ENCODE measurements around the gene KRTCAP2. TPM values are rescaled to one million over a fixed set of nuclear protein-coding genes. Genes with fewer than 3 reads are reported as not detected.
"Not testable (repeated sequence)": the region's sequence is repeated elsewhere in the genome, so short reads cannot be mapped to it uniquely, and the experiment has no call there.

KRTCAP2 gene
- total RNA-seq: 126 and 157 TPM in 2 replicates

DNA sequence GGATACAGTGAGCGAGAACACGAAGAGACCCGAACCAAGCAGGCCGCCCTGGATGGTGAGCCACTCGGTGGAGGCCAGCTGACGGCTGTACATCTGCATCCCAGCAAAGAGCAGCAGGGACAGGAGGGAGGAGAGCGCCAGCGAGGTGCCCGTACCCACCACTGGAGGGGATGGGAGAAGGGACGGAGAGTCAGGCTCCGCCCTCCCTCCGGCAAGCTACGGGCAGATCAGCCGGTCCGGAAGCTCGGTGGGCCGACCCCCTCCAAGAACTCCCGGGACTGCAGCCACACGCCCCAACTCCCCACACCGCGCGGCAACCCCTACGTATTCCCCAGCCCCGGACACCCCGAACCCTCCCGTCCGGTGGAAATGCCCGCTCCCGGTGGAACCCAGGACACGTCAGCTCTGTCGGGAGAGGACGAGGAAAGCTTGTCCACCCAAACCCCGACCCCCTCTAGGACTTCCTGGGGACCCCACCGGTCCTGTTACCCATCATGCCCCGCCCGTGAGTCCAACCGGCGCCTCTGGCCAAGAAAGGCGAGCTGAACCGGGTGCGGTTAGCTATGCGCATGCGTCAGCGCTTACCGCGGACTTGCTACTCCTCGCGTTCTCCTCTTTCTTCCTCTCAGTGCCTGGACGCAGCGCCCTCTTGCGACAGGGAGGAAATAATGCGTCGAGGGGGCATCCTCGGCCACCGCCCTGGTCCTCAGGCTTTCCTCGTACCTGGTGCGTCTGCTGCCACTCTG, at the start of gene KRTCAP2:
TSS of gene KRTCAP2 (minus strand) at position 573 of the 746 bp plus-strand sequence. CDS start at position 493, 80 bp downstream.
- peak; percentile 90 to 96 for DNase-seq (ENCODE audit: low read depth in 2 of 2)

DNA sequence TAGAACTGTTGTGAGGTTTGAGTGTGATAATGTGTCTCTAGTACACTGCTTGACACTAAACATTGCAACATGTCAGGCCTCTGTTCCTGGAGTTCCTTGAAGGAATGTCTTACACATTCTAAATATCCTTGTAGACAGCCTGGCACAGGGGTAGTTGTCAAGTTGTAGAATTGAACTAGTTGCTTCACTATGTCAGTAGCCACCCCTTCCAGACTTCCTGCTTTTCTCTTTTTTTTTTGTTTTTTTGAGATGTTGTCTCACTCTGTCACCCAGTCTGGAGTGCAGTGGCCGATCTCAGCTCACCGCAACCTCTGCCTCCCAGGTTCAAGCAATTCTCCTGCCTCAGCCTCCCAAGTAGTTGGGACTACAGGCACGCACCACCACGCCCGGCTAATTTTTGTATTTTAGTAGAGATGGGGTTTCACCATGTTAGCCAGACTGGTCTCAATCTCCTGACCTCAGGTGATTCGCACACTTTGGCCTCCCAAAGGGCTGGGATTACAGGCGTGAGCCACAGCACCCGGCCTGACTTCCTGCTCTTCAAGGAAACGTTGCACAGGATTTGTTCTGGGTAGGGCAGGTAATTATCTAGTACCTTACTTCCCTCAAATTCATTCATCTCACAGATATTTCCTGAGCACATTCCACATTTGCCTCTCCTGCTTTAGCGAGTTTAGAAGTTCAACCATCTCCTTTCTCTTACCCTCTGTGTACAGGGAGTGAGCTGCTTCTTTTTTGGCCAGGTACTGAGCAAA, 47.3 kb upstream of the KRTCAP2 start:
- not testable (repeated sequence) for DNase-seq (ENCODE audit: low read depth in 2 of 2)

- no peak for DNase-seq (ENCODE audit: low read depth in 2 of 2)
These were observed 46.5 kb upstream of the KRTCAP2 start for GRCh38 chr1:155219592-155220031.

DNA sequence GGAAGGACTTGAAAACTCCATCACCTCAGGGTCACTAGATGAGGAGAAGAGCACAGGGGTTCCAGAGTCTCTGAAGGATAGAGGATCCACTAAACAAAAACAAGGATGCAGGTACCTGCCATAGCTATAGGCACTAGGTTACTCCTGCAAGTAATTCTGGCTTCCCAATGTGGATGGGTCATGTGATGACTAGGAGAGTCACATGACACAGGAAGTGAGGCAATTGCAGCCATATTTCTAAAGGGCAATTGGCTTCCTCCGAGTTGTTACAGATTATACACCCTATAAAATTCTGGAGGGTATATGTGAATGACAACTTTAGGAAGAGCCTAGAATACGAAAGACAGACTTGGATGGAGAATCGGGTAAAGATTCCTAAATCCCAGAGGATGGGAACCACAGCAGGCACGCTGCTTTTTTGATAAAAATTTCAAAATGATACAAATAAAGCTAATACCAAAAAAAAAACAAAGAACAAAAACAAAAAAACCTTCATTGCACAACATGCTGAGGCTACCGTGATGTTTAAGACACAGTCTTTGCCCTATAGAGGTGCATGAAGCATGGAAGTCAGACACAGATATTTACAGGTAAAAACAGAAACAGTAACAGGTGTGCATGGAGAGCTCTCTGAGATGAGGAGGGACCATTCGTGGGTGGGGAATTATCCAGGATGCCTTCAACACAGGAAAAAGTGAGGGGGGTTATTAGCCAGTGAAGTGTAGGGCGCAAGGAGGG, 45.9 kb upstream of the KRTCAP2 start:
- peak in 1 of 2 donors; percentile 49 for DNase-seq (ENCODE audit: low read depth in 2 of 2)

DNA sequence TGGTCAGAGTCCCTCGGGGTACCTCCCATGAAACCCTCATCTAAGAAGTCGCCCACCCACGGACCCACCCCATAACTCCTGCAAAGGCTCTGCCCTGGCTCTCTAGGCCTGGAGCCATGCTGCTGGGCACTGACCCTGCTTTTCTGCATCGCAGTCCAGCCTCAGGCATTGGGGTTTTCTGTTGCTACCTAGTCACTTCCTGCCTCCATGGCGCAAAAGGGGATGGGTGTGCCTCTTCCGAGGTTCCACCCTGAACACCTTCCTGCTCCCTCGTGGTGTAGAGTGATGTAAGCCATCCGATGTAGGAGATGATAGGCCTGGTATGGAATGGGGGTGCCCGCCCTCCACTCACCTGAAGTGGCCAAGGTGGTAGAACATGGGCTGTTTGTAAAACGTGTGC, 41.6 kb upstream of the KRTCAP2 start:
- not testable (repeated sequence) for DNase-seq (ENCODE audit: low read depth in 2 of 2)

DNA sequence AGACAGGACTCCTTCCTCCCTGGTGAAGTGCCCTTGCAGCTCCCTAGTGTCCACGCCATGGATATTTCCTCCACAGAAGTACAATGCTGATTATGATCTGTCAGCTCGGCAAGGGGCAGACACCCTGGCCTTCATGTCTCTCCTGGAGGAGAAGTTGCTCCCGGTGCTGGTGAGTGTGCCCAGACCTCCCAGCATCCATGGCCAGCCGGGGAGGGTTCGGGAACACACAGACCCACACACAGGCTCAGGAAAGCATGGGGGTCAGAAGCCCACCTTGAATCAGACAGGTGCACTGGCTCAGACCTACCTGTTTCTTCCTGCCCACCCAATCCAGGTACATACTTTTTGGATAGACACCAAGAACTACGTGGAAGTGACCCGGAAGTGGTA, 38.9 kb upstream of the KRTCAP2 start:
- DNase-seq (ENCODE audit: low read depth in 2 of 2): not testable (repeated sequence)

GRCh38 chr1:155211381-155212050, 38.4 kb upstream of the KRTCAP2 start:
- DNase-seq (ENCODE audit: low read depth in 2 of 2): peak in 1 of 2 donors; percentile 71

GRCh38 chr1:155210314-155211104, 37.4 kb upstream of the KRTCAP2 start:
- no peak for DNase-seq (ENCODE audit: low read depth in 2 of 2)

DNA sequence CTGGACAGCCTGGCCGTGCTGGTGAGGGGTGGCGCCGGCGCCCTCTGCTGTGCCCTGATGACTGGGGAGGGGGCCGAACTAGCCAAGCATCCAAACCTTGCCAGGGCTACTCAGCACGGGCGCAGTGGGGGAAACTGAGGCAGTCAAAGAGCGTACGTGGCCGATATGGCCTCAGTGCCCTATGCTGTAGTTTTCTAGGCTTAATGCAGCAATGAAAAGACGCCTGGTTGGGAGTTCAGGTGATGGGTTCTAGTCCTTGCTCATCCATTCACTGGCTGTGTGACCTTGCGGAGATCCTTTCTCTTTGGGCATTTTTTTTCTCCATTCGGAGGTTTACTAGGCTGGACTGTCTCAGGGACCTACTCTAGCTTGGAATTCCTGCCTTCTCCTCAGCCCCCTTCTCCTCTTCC, 36.2 kb upstream of the KRTCAP2 start:
- no peak for DNase-seq (ENCODE audit: low read depth in 2 of 2)

DNA sequence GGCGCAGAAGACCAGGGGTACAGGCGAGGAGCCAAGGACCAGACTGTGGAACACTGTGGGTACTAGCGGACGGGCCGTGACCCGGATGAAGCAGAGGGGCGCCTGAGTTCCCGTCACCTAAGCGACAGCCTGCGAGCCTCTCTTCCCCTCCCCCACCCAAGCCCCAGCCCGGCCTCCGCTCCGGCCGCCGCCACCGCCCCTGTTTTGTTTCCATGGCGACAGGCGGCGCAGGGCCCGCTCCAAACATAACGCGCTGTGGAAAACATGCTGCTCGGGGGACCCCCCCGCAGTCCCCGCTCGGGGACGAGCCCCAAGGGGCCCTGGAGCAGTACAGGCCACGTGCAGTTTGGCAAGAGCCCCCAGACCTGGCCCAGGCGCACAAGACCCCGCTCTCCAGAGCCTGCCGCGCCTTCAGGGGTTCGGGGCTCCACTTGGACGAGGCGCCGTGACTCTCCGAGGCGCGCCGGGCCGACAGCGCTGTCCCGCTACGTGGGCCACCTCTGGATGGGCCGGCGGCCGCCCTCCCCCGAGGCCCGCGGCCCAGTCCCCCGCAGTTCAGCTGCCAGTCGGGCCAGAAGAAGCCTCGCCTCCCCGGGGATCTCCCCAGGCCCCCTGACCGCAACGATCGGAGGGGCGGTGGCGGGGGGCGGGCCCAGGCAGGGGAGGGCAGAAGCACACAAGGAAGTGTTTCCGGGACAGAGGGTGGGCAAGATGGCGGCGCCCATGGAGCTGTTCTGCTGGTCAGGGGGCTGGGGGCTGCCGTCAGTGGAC, 35.6 kb upstream of the KRTCAP2 start, which contains the start of gene MTX1:
TSS of gene MTX1 (plus strand) at position 155 of the 771 bp plus-strand sequence. CDS start at position 265, 110 bp downstream.
- peak; percentile 80 to 88 for DNase-seq (ENCODE audit: low read depth in 2 of 2)

DNA sequence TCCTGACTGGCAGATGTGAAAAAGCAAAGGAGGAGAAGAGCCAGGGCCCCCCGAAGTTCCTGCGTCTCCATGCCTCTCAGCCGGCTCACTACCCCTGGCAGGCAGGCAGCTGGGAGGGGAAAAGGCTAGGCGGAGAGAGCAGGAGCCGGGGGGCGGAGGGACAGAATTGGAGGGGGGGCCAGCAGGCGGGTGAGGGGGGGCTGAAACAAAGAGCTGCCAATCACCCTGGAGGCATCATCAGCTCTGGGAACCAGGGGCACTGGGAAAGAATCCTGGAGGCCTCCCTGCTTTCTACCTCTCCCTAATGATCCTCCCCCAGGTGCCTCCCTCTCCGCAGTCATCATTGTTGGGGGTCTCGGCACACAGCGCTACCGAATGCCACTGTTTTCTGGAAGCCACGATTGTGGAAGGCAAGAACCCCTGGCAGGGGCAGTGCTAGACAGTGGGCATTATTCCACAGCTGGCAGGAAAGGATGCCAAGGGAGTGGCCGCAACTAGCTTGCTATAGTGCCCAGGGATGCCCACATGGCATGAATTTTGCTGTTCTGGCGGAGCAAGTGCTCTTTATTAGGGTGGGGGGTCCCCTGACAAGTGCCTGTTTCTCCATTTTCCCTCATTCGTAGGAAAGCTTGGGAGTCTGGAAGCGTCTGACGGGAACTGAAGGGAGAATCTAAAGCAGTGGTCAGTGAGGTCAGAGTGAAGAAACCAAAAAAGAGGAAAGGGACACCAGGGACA, 34.9 kb upstream of the KRTCAP2 start, which contains the start of gene THBS3:
TSS of gene THBS3 (minus strand) at position 92 of the 735 bp plus-strand sequence. CDS start at position 71, 21 bp downstream.
- DNase-seq (ENCODE audit: low read depth in 2 of 2): peak in 1 of 2 donors; percentile 50

- DNase-seq (ENCODE audit: low read depth in 2 of 2): peak; percentile 74 to 84
These were observed 34.0 kb upstream of the KRTCAP2 start for GRCh38 chr1:155206891-155207805.

- DNase-seq (ENCODE audit: low read depth in 2 of 2): no peak
These were observed 33.0 kb upstream of the KRTCAP2 start for GRCh38 chr1:155205969-155206593.

- DNase-seq (ENCODE audit: low read depth in 2 of 2): no peak
These were observed 31.9 kb upstream of the KRTCAP2 start for GRCh38 chr1:155205035-155205434.

GRCh38 chr1:155202731-155203515, 29.8 kb upstream of the KRTCAP2 start:
- DNase-seq (ENCODE audit: low read depth in 2 of 2): no peak

DNA sequence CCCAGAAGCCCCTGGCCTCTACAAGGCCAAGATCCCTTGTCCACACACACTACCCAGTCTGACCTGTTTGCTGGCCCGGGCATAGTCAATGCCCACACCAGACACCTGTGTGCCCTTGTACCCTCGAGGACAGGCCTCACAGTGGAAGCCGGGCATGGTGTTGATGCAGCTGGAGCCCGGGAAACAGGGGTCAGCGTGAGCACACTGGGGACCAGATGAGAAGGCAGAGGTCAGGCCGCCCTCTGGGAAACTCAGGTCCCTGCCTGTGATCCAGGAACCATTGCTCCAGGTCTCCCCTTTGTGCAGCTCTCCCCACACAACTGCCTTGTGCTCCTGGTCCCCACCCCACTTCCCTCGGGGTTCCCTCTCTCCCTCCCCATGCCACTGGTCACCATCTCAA, 29.1 kb upstream of the KRTCAP2 start:
- no peak for DNase-seq (ENCODE audit: low read depth in 2 of 2)

All from dermis microvascular lymphatic vessel endothelial cell (primary cell).